GM20431 (cell line): ENCODE data around the gene CUL1.

Source experiments
- in situ Hi-C: fragments of 300-500 bp; cut with MseI, MboI; formaldehyde crosslinking; loops from one replicate; pipeline ENCODE4 v1.15.0; 2020; ENCODE audit warnings: low sequenced_read_pairs; ENCODE audit not compliant: unreplicated experiment

Gene CUL1

DNA sequence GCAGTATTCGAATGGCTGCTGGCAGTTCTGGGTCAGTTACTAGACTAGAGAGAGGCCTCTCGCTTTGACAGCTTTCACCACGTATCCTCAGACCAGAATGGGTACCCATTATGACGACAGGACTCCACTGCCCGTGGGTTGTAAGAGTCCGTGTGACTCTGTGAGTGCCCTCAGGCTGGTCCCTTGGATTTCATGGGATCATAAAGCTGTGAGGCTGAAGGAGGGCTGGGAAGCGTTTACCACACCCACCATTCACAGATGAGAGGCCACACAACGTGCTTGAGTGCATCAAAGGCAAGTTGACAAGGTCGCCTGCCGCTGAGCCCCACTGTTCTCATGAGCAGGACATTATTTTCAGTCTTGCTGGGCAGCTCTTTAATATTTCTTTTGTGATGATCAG is 98.1 kb downstream of the CUL1 start:
- in situ Hi-C loops, result no loop called here

DNA sequence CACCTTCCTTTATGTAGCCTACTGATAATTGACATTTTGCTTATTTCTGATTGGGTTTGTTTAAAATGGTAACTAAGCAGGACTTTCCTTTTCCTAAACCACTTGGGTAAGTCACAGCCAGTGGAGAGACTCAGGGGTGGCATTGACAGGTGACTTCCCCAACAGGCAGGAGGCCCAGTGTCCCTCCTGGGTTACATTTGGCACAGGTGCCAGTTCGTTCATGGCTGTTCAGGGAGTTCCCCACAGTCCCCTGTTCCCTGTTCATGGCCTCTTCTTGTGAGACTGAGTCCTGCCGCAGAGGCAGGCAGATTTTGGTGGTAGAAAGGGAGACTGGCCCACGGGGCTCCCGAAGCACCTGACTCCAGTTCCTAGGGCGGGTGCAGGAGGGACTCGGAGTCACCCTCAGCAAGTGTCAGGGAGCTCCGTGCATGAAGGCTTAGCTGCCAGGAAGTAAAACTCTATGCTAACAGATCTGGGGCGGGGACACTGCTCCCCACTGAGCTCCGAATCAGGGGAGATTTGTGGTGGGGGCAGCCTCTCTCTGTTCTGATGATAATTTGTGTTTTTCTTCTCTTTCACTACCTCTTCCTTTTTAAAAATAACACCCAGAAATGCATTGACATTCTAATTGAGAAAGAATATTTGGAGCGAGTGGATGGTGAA is 101.3 kb downstream of the CUL1 start:
- in situ Hi-C loops, result no loop called here

DNA sequence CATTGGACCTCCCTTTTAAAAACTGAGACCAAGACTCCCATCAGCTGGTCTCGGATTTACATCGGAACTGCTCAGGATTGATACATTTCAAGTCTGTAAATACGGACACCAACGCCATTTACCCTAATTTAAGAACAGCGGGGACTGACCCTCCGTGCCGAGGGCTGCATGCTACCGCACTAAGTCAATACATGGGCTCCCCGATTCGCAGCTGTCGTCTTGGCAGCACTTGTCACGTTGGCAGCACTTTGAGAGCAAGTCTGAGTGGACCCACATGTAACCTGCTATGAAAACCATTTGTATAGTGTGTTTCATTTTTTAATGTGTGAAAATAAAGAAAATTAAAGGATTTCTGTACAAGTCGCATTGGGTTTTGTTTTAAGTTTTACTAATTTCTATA is 102.0 kb downstream of the CUL1 start:
- in situ Hi-C loops, result no loop called here

DNA sequence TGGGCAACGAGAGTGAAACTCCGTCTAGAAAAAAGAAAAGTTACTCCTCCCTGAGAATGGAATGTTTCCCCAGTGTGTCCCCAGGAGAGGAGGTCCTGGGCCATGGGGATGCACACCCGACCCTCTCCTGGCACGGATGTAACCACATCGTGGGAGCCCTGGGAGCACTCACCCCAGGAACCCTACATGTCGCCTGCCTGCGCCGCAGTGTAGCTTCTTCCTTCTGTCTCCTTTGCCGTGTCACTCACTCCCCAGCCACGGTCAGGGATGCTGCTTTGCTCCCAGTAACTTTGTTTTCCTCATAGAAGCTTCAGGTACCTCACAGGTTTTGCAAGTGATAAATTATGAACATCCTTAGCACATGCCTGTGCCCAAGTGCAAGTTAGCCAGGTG is 103.4 kb downstream of the CUL1 start:
- in situ Hi-C loops, result no loop called here

DNA sequence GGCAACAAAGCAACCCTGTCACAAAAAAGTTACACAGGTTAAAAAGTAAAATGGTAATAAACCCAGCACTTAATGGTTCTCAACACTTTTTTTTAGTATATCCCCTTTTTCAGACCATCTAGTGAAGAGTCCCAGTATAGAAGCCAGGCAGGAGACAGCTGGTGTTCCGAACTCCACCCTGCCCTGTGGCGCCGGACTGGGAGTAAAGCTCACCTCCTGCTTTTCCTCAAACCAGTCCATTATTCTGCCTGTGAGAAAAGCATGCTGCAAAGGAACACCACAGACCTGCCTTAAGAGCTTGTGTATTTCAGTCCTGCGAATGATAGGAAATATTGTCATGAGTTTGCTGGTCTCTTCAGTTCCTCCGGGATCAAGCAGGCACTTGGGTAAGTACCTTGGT is 104.4 kb downstream of the CUL1 start:
- in situ Hi-C loops, result no loop called here

DNA sequence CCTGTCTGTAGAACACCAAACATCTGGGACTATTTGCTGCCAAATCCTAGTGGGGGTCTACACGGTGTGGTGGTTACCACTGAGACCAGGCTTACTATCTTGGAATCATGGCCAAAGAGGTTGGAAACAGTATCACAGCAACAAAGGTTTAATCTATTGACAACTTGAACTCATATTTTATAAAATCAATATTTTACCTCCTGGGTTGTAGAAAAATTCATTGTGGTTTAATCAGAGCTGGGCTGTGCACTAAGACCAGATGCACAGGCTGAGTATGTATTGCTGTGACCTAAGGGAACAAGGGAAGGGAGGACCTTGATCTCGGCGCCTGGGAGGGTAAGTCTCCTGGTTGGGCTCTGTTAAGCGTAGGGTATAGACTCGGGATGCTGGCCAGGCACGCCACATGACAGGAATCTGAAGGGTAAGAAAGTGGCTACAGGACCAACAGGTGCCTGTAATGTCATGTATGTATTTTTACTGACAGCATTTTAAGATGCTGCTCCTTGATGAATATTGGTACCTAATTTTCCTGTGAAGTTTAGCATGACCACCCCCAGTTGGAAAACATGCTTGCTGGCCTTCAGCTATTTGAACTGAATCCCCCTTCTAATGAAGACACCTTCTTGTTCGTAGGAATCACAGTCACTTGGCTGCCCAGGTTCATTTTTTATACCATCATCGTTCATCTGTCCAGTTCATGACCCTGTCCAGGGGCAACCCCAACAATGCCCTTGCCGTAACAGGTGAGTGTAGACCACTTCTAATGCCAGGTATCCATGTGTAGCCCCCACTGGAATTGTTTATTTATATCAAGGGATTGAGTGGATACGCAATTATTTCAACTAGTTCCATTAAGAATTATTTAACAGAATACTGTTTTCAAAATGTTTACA is 105.9 kb downstream of the CUL1 start:
- in situ Hi-C loops, result no loop called here

DNA sequence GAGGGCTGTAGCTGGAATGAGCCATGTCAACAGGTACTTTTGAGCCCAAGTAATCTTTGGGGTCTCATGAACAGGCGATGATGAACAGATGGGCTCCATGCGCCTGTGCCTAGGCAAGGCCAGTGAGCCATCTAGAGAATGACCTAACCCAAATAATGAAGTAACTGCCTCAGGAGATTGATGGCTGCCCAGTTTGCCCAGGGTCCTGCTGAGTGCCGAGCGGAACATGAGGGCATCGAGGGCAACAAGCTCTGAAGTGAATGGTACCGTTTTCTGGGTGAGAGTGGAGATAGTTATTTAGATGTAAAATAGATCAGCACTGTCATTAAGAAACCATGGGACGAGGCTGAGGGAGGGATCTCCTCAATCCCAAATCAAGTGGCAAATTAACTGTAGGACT is 107.5 kb downstream of the CUL1 start:
- in situ Hi-C loops, result no loop called here

DNA sequence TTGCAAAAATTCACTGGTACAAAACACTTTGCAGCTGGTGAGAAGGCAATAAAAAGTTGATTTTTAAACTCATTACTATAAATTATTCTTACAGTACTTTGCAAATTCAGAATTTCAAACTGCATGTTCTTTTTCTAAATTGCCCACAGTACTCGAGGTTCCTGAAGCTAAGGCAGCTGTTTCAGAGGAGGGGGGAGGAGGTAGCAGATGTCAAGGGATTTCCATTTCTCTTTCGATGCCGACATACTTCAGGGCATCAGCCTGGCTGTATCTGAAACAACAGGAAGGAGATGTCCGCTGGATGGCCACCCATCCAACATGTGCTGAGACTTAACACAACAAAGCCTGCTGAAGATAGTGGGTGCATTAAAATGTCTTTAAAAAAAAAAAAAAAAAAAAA is 108.7 kb downstream of the CUL1 start:
- in situ Hi-C loops, result no loop called here

DNA sequence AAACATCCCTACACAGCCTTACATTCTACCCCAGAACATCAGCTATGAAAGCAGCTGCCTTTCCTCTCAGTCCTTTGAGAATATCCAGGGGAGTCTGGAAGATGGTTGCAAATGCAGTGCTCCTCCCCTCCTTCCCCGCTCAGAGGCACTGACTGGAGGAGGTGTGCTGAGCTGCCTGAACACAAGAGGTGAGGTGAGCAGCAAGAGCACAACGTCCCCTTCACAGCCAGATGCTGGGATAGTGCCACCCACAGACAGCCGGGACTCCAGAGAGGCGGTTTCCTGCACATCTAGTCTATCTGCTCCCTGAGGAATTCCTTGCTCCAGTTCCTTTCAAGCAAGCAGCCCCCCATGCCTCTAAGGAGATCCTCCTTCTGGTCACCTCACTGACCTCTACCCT is 111.2 kb downstream of the CUL1 start:
- in situ Hi-C loops, result no loop called here

DNA sequence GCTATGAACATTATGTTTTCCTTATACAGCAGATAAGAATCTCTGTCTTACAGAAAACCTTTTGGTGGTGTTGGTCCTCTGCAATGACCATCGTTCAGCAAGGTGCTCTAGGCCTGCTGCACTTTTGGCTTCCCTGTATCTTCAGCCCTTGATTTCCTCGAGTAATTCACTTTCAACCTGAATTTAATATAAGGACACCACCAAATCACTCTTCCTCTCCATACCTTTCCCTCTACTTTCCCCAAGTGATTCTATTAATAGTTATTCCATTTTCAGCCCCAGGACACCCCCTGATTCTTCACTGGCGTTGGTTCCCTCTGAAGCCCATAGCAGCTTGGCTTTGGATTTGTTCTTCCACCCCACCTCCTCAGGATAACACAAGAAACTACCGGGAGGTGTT is 113.2 kb downstream of the CUL1 start:
- in situ Hi-C loops, result no loop called here

DNA sequence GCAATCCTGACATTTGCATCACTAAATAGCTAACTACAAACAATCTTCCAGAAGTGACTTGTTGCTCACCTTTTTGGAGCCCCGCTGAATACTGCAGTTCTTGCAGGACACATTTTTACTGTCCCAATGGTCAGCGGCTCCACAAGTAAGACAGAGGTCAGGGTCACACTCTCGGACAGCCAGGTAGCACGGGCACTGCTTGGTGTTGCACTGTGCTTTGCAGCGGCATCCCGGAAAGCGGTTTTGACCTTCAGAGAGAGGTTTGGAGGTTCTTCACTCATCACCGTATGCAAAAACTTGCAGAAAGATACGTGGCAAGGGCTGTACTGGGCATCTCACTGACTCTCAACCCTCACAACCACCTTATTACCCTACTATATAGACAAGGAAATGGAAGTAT is 115.2 kb downstream of the CUL1 start:
- in situ Hi-C loops, result no loop called here

DNA sequence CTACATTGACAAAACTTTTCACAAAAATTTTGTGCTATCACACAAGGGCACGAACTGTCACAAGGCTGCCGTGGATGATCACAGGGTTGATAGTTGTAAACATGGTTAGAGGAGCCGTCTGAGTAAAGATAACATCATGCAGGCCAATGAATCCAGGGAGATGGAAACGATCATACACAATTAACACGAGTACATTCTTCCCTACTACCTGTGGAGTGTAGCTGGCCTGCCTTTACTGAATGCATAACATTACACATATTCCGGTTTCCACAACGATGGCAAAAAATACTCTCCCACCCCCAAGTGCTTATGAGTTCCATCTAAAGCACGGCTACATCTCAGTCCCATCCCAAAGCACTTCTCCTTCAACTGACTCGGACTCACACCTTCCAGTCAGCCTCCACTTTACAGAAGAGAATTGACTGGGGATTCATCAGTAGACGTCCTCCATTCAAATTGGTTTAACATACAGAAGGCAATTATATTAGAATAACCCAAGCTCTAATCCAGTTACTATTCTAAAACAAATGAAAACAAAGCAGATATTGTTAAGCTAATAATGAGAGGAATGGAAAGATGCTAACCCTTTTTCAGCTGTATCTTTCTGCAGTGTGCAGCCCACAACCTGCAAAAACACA is 116.3 kb downstream of the CUL1 start:
- in situ Hi-C loops, result no loop called here

DNA sequence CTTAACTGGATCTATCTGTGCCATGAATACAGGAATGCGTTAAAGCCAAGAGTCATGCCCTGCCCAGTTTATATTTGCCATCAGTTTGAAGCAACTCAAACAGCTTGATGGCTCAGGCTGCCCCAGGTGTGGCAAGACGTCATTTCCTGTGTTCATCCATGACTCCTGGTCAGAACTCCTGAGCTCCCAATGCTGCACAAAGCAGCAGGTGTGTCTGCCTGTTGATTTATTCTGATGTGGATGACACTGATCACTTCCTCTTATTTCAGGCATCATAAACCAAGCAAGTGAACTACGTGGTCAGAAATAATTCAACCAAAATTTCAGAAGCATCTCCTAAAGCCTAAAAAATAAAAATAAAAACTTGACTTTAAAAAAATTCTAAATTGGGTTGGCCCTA is 116.9 kb downstream of the CUL1 start:
- in situ Hi-C loops, result no loop called here

DNA sequence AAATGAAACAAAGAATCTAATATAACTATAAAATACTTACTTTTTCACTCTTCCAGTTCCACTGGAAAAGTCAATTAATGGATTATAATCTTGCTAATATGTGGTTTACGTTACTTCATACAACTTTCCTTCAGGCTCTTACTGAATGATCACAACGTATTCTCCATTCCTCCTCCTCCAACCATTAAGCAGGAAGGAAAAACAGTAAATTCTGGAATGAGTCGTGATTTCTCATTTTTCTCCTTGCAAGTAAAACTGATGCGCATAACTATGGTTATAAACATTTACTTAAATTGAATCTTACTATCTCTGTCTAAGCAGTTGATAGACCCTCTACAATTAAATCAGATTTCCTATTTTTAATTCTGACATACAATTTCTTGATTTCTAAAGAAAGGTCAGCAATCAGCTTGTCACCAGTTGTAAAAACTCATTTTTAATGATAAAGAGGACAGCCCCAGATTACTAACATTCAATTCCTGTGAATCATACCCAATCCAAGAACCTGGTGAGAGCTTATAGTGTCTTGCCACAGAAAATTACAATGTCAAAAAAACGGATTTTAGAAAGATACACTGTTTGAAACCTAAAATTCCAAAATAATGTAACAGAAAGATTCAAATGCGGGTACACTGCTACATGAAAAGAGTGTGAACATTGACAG is 121.1 kb downstream of the CUL1 start:
- in situ Hi-C loops, result no loop called here

DNA sequence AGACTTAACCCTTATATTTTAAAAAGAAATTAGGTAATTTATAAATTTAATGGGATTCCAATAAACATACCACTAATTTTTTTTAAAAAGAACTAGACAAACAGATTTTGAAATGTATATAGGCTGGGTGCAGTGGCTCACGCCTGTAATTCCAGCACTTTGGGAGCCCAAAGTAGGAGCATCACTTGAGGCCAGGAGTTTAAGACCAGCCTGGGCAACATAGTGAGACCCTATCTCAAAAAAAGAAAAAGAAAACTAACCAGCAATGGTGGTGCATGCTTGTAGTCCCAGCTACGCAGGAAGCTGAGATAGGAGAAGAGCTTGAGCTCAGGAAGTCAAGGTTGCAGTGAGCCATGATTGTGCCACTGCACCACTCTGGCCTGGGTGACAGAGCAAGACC is 122.7 kb downstream of the CUL1 start:
- in situ Hi-C loops, result no loop called here

DNA sequence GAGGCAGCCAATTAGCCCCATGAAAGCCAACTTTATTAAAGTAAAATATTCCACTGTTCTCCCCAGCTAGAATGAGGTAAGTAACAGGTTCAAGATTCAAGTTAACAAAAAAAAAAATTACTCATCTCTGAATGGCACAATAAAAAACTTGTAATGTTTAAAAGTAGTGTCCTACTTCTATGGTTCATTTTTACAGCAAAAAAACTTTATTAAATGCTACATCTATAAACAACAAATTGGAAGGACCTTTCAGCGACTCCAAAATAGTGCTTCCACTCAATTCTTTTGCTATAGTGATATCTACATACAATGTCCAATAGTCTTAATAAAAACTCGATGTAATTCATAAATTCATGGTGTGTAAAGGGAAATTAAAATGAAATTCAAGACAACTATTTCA is 126.2 kb downstream of the CUL1 start:
- in situ Hi-C loops, result no loop called here

DNA sequence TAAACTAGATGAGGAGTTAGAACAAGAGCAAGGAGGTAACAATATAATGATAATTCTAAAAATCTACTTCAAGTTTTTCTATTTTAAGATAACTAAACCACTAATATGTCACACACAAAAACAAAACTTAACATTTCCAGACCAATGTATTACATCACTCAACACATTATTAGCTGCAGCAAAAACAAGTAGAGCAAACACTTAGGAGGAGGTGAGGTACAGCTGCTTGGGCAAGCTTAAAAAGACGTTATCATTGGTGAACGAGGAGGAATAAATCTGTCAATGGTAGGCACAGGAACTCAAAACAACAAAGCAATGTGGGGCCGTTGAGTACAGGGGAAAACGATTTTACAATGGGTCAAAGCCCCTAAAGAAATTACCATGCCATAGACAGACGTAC is 126.6 kb downstream of the CUL1 start:
- in situ Hi-C loops, result no loop called here

DNA sequence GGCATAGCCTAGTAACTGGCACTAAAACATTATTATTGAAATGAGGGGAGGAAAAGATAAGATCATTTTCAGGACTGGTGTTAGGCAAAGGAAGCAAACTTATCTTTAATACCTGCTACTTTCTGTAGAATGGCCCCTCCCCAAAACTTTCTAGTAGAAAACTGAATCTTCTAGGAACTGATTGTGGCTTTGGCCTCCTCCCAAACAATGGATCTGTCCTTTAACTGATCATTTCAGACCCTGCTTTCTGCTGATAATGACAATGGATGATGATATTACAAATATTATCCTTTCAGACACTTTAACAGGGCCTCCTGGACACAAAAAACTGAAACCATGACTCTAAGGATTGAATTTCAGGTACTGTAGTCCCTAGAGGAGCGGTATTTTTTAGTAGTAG is 130.3 kb downstream of the CUL1 start:
- in situ Hi-C loops, result no loop called here

DNA sequence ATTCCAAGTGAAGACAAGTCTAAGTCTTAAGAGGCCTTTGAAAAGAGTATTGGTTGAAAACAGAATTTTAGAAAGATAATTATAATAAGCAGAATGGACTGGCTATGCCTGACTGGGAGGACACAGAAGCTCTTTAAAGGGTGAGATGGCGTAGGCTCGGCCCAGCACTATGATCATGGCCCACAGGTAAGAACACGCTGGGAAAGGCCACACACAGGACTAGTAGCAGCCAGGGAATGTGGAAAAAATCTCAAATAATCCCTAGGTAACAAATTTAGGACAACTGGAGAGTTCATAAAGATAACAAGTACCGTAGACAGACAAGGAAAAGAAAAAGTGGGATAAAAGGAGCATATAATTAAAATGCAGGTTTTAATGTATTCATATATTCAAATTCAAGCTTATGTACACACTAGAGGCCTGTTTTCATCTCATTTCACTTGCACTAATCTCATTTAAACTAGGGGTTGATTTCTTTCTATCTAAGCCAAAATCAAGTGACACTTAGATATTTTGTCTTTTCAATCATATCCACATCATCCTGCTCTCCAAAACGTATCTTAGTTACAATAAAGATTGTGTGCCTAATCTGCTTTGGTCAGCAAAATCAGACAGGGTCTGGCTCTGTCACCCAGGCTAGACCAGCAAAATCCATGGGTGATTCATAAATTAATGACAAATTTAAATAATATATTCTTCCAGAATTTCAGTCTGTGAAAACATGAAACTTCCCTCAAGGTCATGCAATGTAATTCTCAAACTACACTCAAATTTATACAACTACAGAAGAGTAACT is 132.4 kb downstream of the CUL1 start:
- in situ Hi-C loops, result no loop called here

DNA sequence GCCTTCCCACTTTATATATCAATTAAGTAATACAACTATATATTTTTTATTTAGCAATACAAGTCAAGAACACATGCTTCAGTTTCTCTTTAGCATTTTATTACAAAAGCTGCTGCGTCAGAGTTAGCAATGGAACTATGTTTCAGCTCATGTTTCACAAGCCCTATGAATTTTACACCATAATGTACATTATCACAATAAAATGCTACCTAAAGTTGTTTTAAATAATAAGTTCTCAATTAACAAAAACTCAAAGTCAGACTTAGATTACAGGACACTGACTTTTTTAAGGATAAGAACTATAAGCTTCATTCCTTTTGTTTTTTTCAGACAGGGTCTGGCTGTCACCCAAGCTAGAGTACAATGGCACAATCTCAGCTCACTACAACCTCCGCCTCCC is 133.1 kb downstream of the CUL1 start:
- in situ Hi-C loops, result no loop called here
